SK-N-SH (cell line): ENCODE measurements around the gene DDX42. TPM values are rescaled to one million over a fixed set of nuclear protein-coding genes. Genes with fewer than 3 reads are reported as not detected.
"Not testable (repeated sequence)": the region's sequence is repeated elsewhere in the genome, so short reads cannot be mapped to it uniquely, and the experiment has no call there.

Experiments
- CTCF ChIA-PET: fragments of 300-600, 350-600 bp; formaldehyde crosslinking; extraction: SDS; loops from one replicate; lab custom pipeline; 2021; lab: Yijun Ruan, JAX
- POLR2A ChIA-PET: fragments of 350-600 bp; sonication (Branson Sonifier 250); formaldehyde crosslinking; extraction: SDS; loops from one replicate; lab custom pipeline; 2020; ENCODE audit warnings: antibody characterized with exemption, inconsistent platforms; lab: Yijun Ruan, JAX
- DNase-seq: peaks from one replicate; pipeline ENCODE4 v3.0.0; 2012
- H2AFZ ChIP-seq: fragments of 200-600 bp; sonication (generic); 2 replicates; pipeline ENCODE4 v1.8.1; 2016; ENCODE audit warnings: antibody characterized with exemption, mild to moderate bottlenecking, low read depth
- H3F3A ChIP-seq: fragments of 200-600 bp; sonication (generic); replicated peaks from 2 replicates; pipeline ENCODE3; 2016; ENCODE audit warnings: antibody characterized with exemption, mild to moderate bottlenecking; ENCODE audit not compliant: insufficient read depth
- H3K27ac ChIP-seq, 2 experiments: fragments of 200-500 bp in 1 of 2; fragments of 200-600 bp in 1 of 2; sonication (Bioruptor generic) in 1 of 2; sonication (generic), shearing (Covaris generic) in 1 of 2; 2 replicates each; pipeline versions ENCODE4 v1.5.1 to v1.6.1; 2014 to 2016; ENCODE audit warnings: low read depth in 2 of 2, inconsistent platforms in 1 of 2, low read length in 1 of 2, mild to moderate bottlenecking in 1 of 2, mixed read lengths in 1 of 2
- H3K27me3 ChIP-seq: fragments of 200-600 bp; sonication (generic), shearing (Covaris generic); 2 replicates; pipeline ENCODE4 v1.6.1; 2016; ENCODE audit warnings: mixed run types; ENCODE audit not compliant: insufficient read depth
- H3K36me3 ChIP-seq, 2 experiments: fragments of 200-500 bp in 1 of 2; fragments of 200-600 bp in 1 of 2; sonication (Bioruptor generic) in 1 of 2; sonication (generic) in 1 of 2; replicated peaks in 1 of 2; 2 replicates each; pipeline versions ENCODE3 to v1.5.1; 2014 to 2016; ENCODE audit warnings: low read length in 1 of 2, mild to moderate bottlenecking in 1 of 2; ENCODE audit not compliant: insufficient read depth in 2 of 2, control insufficient read depth in 1 of 2
- H3K4me1 ChIP-seq, 2 experiments: fragments of 200-500 bp in 1 of 2; fragments of 200-600 bp in 1 of 2; sonication (Bioruptor generic) in 1 of 2; sonication (generic), shearing (Covaris generic) in 1 of 2; 2 replicates each; pipeline versions ENCODE4 v1.5.1 to v1.6.1; 2014 to 2016; ENCODE audit warnings: low read depth in 1 of 2, low read length in 1 of 2, mixed run types in 1 of 2; ENCODE audit not compliant: insufficient read depth in 2 of 2, control insufficient read depth in 1 of 2
- H3K4me2 ChIP-seq: fragments of 200-600 bp; sonication (generic), shearing (Covaris generic); 2 replicates; pipeline ENCODE4 v1.6.1; 2017; ENCODE audit warnings: mixed run types
- H3K4me3 ChIP-seq, 2 experiments: fragments of 200-500 bp in 1 of 2; fragments of 200-600 bp in 1 of 2; sonication (Bioruptor generic) in 1 of 2; sonication (generic), shearing (Covaris generic) in 1 of 2; 2 replicates each; pipeline versions ENCODE4 v1.5.1 to v1.8.1; 2014 to 2016; ENCODE audit warnings: low read depth in 2 of 2, inconsistent platforms in 1 of 2, low read length in 1 of 2, mild to moderate bottlenecking in 1 of 2, mixed read lengths in 1 of 2, moderate library complexity in 1 of 2
- H3K79me2 ChIP-seq: fragments of 200-600 bp; sonication (generic); 2 replicates; pipeline ENCODE4 v1.8.1; 2017; ENCODE audit warnings: mild to moderate bottlenecking; ENCODE audit not compliant: insufficient read depth
- H3K9ac ChIP-seq: fragments of 200-600 bp; sonication (generic); 2 replicates; pipeline ENCODE4 v1.6.1; 2017; ENCODE audit warnings: mixed run types
- H3K9me2 ChIP-seq: fragments of 200-600 bp; sonication (generic); 2 replicates; pipeline ENCODE4 v1.6.1; 2017; ENCODE audit warnings: mixed run types
- H3K9me3 ChIP-seq: fragments of 200-600 bp; sonication (generic); 2 replicates; pipeline ENCODE4 v1.6.1; 2017; ENCODE audit warnings: mixed run types, mild to moderate bottlenecking, moderate library complexity
- H4K20me1 ChIP-seq: fragments of 200-600 bp; sonication (generic); 2 replicates; pipeline ENCODE4 v1.6.1; 2017; ENCODE audit warnings: mild to moderate bottlenecking, mixed run types; ENCODE audit not compliant: insufficient read depth
- EP300 ChIP-seq, 2 experiments: IDR thresholded peaks; 2 replicates each; pipeline versions ENCODE4 v1.4.0 to v1.6.1; 2012; ENCODE audit warnings: borderline replicate concordance in 1 of 2, low read depth in 1 of 2, low read length in 1 of 2
- GABPA ChIP-seq: IDR thresholded peaks from 2 replicates; pipeline ENCODE4 v1.4.0; 2012; ENCODE audit warnings: low read depth, mild to moderate bottlenecking
- IRF3 ChIP-seq: fragments of 150-350 bp; IDR thresholded peaks from 2 replicates; pipeline ENCODE4 v1.6.1; 2016; ENCODE audit warnings: mild to moderate bottlenecking, low read depth, low read length
- NRF1 ChIP-seq: IDR thresholded peaks from 2 replicates; pipeline ENCODE4 v1.6.1; 2012; ENCODE audit warnings: low read depth, mild to moderate bottlenecking, low read length
- PBX3 ChIP-seq: IDR thresholded peaks from 2 replicates; pipeline ENCODE4; 2012
- POLR2AphosphoS5 ChIP-seq: IDR thresholded peaks from 2 replicates; pipeline ENCODE4 v1.6.1; 2012; ENCODE audit warnings: low read depth, low read length
- RAD21 ChIP-seq: IDR thresholded peaks from 2 replicates; pipeline ENCODE4 v1.6.1; 2012; ENCODE audit warnings: mild to moderate bottlenecking, low read length
- REST ChIP-seq: IDR thresholded peaks from 2 replicates; pipeline ENCODE4 v1.6.1; 2012; ENCODE audit warnings: mild to moderate bottlenecking, low read depth, low read length, moderate library complexity
- RFX5 ChIP-seq: IDR thresholded peaks from 2 replicates; pipeline ENCODE4 v1.6.1; 2012; ENCODE audit warnings: mild to moderate bottlenecking, improper control_type of control experiment, low read length
- RXRA ChIP-seq: IDR thresholded peaks from 2 replicates; pipeline ENCODE4 v1.4.0; 2012; ENCODE audit warnings: low read depth, mild to moderate bottlenecking, borderline replicate concordance
- SIN3A ChIP-seq: IDR thresholded peaks from 2 replicates; pipeline ENCODE4 v1.6.1; 2012; ENCODE audit warnings: low read depth, mild to moderate bottlenecking, low read length, moderate library complexity, borderline replicate concordance
- TAF1 ChIP-seq: IDR thresholded peaks from 2 replicates; pipeline ENCODE4 v1.6.1; 2012; ENCODE audit warnings: low read depth, mild to moderate bottlenecking, low read length, moderate library complexity, borderline replicate concordance
- TCF12 ChIP-seq: IDR thresholded peaks from 2 replicates; pipeline ENCODE4 v1.4.0; 2012
- WGBS: methylation state at CpG from one replicate; pipeline ENCODE4 v1.1.6; 2017; ENCODE audit warnings: low lambda C conversion rate; 5-methylcytosine and 5-hydroxymethylcytosine counted together
- polyA plus RNA-seq, 3 experiments: library from polyadenylated mRNA; depleted of rRNA; stranded (reverse); fragments of >200 nt; gene quantifications; 2 replicates each; pipeline ENCODE4 v1.2.3, GENCODE V29; 2012

Gene DDX42
- polyA plus RNA-seq, 1 of the 3 experiments (the other 2 are of a cell fraction) = 115 TPM

- Histone ChIP-seq H3K27me3 (no peaks in the 10 kb centered on the region), H3K4me2 (no peak overlapping the region), H3K9ac (no peak overlapping the region), H3K9me3 (no peaks in the 10 kb centered on the region), H3K4me3 (no peak overlapping the region), H3K27ac (no peak overlapping the region), H3F3A (peaks cover 20% of the 10 kb centered on the region), H4K20me1 (peaks cover 53% of the 10 kb centered on the region), H3K36me3 (peaks cover 48 to 88% of the 10 kb centered on the region in 2 experiments), H3K9me2 (no peaks in the 10 kb centered on the region), H3K4me1 (peaks cover 0 to 4% of the 10 kb centered on the region in 2 experiments; a peak in 2 of 4 replicates), H3K79me2 (peaks cover 99% of the 10 kb centered on the region), H2AFZ (no peak overlapping the region)
- no peak for DNase-seq
- CTCF ChIA-PET = interaction anchor here (1.0 to 1.3 kb wide), 3 partner anchors 34 to 44 kb away, joined by 3 read pairs; no protein-coding TSS in a partner anchor
- TF ChIP-seq TAF1 (no peak), GABPA (no peak), IRF3 (no peak), RFX5 (no peak), RAD21 (no peak), REST (no peak), NRF1 (no peak), POLR2AphosphoS5 (no peak), SIN3A (no peak), EP300 (IDR thresholded peaks at IDR 0.05; ENCODE audit: borderline replicate concordance in 1 of 2, low read depth in 1 of 2, low read length in 1 of 2) (no peak)
- 92% methylated on average over 6 of the region's 6 CpGs for WGBS
- POLR2A ChIA-PET = interaction anchor here (1.1 kb wide), 1 partner anchor 16 kb away, joined by 3 read pairs; the partner anchor contains the start of genes CCDC47 and DDX42
Observed at GRCh38 chr17:63790057-63790456, 16.1 kb downstream of the DDX42 start.

GRCh38 chr17:63792055-63792729, 18.2 kb downstream of the DDX42 start:
- no peak overlapping the region for H3K9ac ChIP-seq
- peaks cover 99% of the 10 kb centered on the region for H3K79me2 ChIP-seq
- POLR2A ChIA-PET = interaction anchor here (0.6 kb wide), 1 partner anchor 34 kb away, joined by 3 read pairs; no protein-coding TSS in a partner anchor

GRCh38 chr17:63796375-63796774, 22.4 kb downstream of the DDX42 start:
- not testable (repeated sequence) for H3K27me3 ChIP-seq, H3K4me3 ChIP-seq, H2AFZ ChIP-seq, H3K4me2 ChIP-seq, H3K9me2 ChIP-seq, H3K4me1 ChIP-seq, H3K9me3 ChIP-seq, H3K27ac ChIP-seq, H3K9ac ChIP-seq, DNase-seq
- ChIA-PET POLR2A (interaction anchor here (0.7 to 3.2 kb wide), 2 partner anchors 23 to 32 kb away, joined by 3 to 8 read pairs; partner anchors contain the start of genes CCDC47 and DDX42), CTCF (interaction anchor here (1.0 to 2.7 kb wide), 5 partner anchors 10 to 32 kb away, joined by 3 to 12 read pairs (median 4); no protein-coding TSS in a partner anchor)
- H4K20me1 ChIP-seq = peaks cover 27% of the 10 kb centered on the region
- peaks cover 27% of the 10 kb centered on the region for H3F3A ChIP-seq
- peaks cover 92% of the 10 kb centered on the region for H3K79me2 ChIP-seq
- H3K36me3 ChIP-seq = peaks cover 90 to 98% of the 10 kb centered on the region in 2 experiments
- 98% methylated on average over 10 of the region's 10 CpGs for whole genome bisulfite sequencing

More at GRCh38 chr17:63792055-63792729, 18.2 kb downstream of the DDX42 start:
- Histone ChIP-seq H4K20me1 (peaks cover 35% of the 10 kb centered on the region), H3K36me3 (peaks cover 65 to 97% of the 10 kb centered on the region in 2 experiments), H3K4me1 (no peaks in the 10 kb centered on the region; a peak in 1 of 4 replicates), H3K4me3 (no peak overlapping the region), H2AFZ (no peak overlapping the region), H3F3A (peaks cover 12% of the 10 kb centered on the region), H3K27ac (no peak overlapping the region), H3K27me3 (no peaks in the 10 kb centered on the region), H3K4me2 (no peak overlapping the region), H3K9me3 (no peaks in the 10 kb centered on the region), H3K9me2 (no peaks in the 10 kb centered on the region)
- DNase-seq = no peak
- 95% methylated on average over 3 of the region's 3 CpGs for WGBS
- CTCF ChIA-PET = interaction anchor here (1.0 to 2.2 kb wide), 6 partner anchors 8 to 42 kb away, joined by 3 to 7 read pairs (median 5); partner anchors contain the start of genes CCDC47 and DDX42
- TF ChIP-seq RXRA (no peak), PBX3 (no peak), EP300 (IDR thresholded peaks at IDR 0.05; ENCODE audit: borderline replicate concordance in 1 of 2, low read depth in 1 of 2, low read length in 1 of 2) (no peak), TCF12 (no peak)
